ENCODE results near the gene PIK3R5. TPM values are rescaled to one million over a fixed set of nuclear protein-coding genes. Genes with fewer than 3 reads are reported as not detected.

Gene PIK3R5
- polyA plus RNA-seq, 3 donors = 32.1 to 127 (median 47.5) TPM

DNA sequence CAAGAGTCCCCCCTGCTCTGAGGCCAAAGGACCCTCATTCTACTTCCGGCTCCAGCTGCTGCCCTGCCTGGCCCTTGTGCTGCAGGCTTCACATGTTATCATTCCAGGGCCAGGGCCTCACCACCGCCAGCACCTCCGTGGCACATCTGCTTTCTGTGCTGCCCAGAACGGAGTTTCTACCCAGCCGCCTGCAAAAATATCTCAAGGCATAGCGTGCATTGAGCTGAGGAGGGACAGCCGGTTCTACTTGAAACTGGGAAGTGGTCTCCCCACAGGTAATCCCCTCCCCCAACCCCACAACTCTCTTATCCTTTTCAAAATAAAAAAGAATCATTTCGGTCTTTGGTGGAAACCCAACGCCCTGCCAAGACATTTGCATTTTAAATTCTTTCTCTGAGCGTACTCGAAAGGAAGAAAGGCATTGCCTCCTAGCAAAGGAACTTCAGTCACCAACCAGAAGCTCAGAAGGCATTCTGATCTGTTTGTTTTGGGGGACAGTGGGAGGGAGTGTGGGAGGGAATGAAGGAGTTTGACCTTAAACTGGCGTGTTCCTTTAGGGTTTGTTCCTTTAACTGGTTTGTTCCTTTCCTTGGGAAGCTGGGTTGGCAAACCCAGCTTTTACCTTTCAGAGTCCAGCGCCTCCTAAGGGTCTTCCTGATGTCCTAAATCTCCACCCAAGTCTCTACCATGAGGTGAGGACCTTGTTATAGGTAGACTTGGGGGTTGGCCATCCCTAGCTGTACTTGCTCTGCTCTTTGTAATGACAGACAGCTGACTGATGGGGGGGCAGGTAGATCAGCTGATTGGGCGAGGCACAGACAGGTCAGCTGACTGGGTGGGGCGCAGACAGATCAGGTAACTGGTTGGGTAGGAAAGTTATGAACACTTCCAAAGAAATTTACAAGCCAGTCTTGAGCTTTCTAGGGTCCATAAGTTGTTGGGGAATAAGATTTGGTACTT is 64.6 kb downstream of the PIK3R5 start:
- Mint-ChIP-seq H3K4me1 (peaks cover 27% of the 10 kb centered on the region), H3K27me3 (ENCODE audit: low read depth in 3 of 3) (no peaks in the 10 kb centered on the region), H3K27ac (peak overlapping the region in 6 of 7 donors; percentile 6 to 65 (median 19)), H3K4me3 (no peak overlapping the region), H3K36me3 (peaks cover 94 to 98% of the 10 kb centered on the region in 2 donors), H3K9me3 (peaks cover 0 to 1% (median 0%) of the 10 kb centered on the region in 7 donors)
- DNase-seq = no peak
- peak overlapping the region in 1 of 2 donors; percentile 10 for H3K27ac ChIP-seq (ENCODE audit: low read depth in 1 of 2, low read length in 2 of 2)
- WGBS (ENCODE audit: insufficient coverage) = 46% methylated on average over 11 of the region's 15 CpGs
- H3K4me2 ChIP-seq (replicated peaks; ENCODE audit: extremely low read depth, low read length, poor library complexity, severe bottlenecking) = no peak overlapping the region
- intact Hi-C loops (cut with micrococcal nuclease) = loop anchor here in 1 of 2 donors (5.0 kb wide), 1 partner anchor 91 kb away; no protein-coding TSS in a partner anchor
- H3K9ac ChIP-seq (ENCODE audit: insufficient read depth, low read length, poor library complexity, severe bottlenecking) = no peak overlapping the region
- no peak overlapping the region for H2AFZ ChIP-seq (ENCODE audit: insufficient read depth, low read depth, low read length, poor library complexity, severe bottlenecking)
- peaks cover 13 to 16% of the 10 kb centered on the region in 2 donors for H3K4me1 ChIP-seq (ENCODE audit: control insufficient read depth in 1 of 2, insufficient read depth in 2 of 2, low read length in 2 of 2)
- peaks cover 91 to 99% of the 10 kb centered on the region in 2 donors for H3K36me3 ChIP-seq (replicated peaks in 1 of 2; ENCODE audit: control insufficient read depth in 1 of 2, insufficient read depth in 2 of 2, low read length in 2 of 2)
- TF ChIP-seq, protein P1, sequence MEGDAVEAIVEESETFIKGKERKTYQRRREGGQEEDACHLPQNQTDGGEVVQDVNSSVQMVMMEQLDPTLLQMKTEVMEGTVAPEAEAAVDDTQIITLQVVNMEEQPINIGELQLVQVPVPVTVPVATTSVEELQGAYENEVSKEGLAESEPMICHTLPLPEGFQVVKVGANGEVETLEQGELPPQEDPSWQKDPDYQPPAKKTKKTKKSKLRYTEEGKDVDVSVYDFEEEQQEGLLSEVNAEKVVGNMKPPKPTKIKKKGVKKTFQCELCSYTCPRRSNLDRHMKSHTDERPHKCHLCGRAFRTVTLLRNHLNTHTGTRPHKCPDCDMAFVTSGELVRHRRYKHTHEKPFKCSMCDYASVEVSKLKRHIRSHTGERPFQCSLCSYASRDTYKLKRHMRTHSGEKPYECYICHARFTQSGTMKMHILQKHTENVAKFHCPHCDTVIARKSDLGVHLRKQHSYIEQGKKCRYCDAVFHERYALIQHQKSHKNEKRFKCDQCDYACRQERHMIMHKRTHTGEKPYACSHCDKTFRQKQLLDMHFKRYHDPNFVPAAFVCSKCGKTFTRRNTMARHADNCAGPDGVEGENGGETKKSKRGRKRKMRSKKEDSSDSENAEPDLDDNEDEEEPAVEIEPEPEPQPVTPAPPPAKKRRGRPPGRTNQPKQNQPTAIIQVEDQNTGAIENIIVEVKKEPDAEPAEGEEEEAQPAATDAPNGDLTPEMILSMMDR (IDR thresholded peaks at IDR 0.05) = no peak
- no peaks in the 10 kb centered on the region for H3K9me3 ChIP-seq (replicated peaks in 1 of 2; ENCODE audit: control insufficient read depth in 1 of 2, insufficient read depth in 1 of 2, low read length in 2 of 2)
- H3K27me3 ChIP-seq (ENCODE audit: control insufficient read depth in 2 of 2, insufficient read depth in 2 of 2, low read length in 2 of 2) = no peaks in the 10 kb centered on the region
- no peak overlapping the region for H3K4me3 ChIP-seq (replicated peaks in 1 of 3; ENCODE audit: low read depth in 2 of 3, low read length in 3 of 3)
- H3K79me2 ChIP-seq (ENCODE audit: insufficient read depth, low read length) = no peaks in the 10 kb centered on the region
- H4K20me1 ChIP-seq (ENCODE audit: insufficient read depth, low read length) = peaks cover 79% of the 10 kb centered on the region

DNA sequence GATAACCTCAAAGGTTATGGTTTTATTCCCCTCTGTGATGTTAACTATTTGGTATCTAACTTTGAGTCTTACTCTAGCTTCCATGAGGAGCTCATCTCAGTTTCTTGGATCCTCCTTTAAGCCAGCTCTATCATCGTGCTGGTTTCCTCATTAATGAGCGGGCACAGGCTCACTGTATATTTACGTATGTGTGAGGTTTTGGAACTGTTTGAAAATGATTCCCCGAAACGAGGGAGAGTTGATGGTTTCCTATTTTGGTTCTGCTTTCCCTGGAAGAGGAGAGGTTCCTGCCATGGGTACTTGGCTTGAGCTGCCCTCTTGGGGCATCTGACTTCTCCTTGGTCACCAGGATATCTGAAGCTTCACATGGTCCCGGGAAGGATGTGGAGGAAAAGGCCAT is 65.3 kb downstream of the PIK3R5 start:
- peak overlapping the region in 1 of 2 donors; percentile 10 for H3K27ac ChIP-seq (ENCODE audit: low read depth in 1 of 2, low read length in 2 of 2)
- H3K4me3 Mint-ChIP-seq = no peak overlapping the region
- intact Hi-C loops (cut with micrococcal nuclease) = loop anchor here in 1 of 2 donors (5.0 kb wide), 1 partner anchor 92 kb away; no protein-coding TSS in a partner anchor

More for the DNA sequence above, 65.3 kb downstream of the PIK3R5 start:
- Mint-ChIP-seq H3K27me3 (ENCODE audit: low read depth in 3 of 3) (no peaks in the 10 kb centered on the region), H3K27ac (peak overlapping the region in 3 of 7 donors; percentile 6 to 65 (median 10)), H3K36me3 (peaks cover 94 to 98% of the 10 kb centered on the region in 2 donors), H3K9me3 (peaks cover 0 to 1% (median 0%) of the 10 kb centered on the region in 7 donors), H3K4me1 (peaks cover 31% of the 10 kb centered on the region)
- Histone ChIP-seq H3K79me2 (ENCODE audit: insufficient read depth, low read length) (no peaks in the 10 kb centered on the region), H3K4me2 (replicated peaks; ENCODE audit: extremely low read depth, low read length, poor library complexity, severe bottlenecking) (no peak overlapping the region), H3K4me1 (ENCODE audit: control insufficient read depth in 1 of 2, insufficient read depth in 2 of 2, low read length in 2 of 2) (peaks cover 13 to 16% of the 10 kb centered on the region in 2 donors), H3K27me3 (ENCODE audit: control insufficient read depth in 2 of 2, insufficient read depth in 2 of 2, low read length in 2 of 2) (no peaks in the 10 kb centered on the region), H3K9me3 (replicated peaks in 1 of 2; ENCODE audit: control insufficient read depth in 1 of 2, insufficient read depth in 1 of 2, low read length in 2 of 2) (no peaks in the 10 kb centered on the region), H3K9ac (ENCODE audit: insufficient read depth, low read length, poor library complexity, severe bottlenecking) (no peak overlapping the region), H2AFZ (ENCODE audit: insufficient read depth, low read depth, low read length, poor library complexity, severe bottlenecking) (no peak overlapping the region), H3K36me3 (replicated peaks in 1 of 2; ENCODE audit: control insufficient read depth in 1 of 2, insufficient read depth in 2 of 2, low read length in 2 of 2) (peaks cover 86 to 99% of the 10 kb centered on the region in 2 donors), H3K4me3 (replicated peaks in 1 of 3; ENCODE audit: low read depth in 2 of 3, low read length in 3 of 3) (no peak overlapping the region), H4K20me1 (ENCODE audit: insufficient read depth, low read length) (peaks cover 82% of the 10 kb centered on the region)
- WGBS (ENCODE audit: insufficient coverage) = 24% methylated on average over 4 of the region's 6 CpGs
- TF ChIP-seq, protein P1 (IDR thresholded peaks at IDR 0.05) = no peak
- DNase-seq = no peak
